ENCODE measurements around the gene APBB2.

The APBB2 gene

DNA sequence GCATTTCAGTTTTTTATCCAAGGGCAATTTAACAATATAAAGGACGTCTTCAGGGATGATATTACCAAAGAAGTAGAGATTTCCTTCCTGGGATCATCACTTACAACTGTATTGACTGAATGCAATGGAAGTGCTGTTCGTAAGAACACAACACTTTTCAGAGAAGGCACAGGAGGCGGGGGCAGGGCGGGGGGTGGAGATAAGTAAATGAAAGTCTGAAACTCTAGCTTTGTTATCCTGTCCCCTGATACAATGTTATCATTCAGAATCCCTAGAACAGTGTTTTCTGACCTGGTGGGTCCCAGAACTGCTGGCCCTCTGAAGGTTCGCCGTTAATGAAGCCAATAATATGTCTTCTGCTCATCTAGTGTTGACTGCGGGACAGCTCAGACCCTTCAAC is 340.0 kb downstream of the APBB2 start:
- Histone ChIP-seq H3K4me3 (ENCODE audit: insufficient read length, low read depth) (no peak overlapping the region), H3K27me3 (ENCODE audit: insufficient read depth, insufficient read length) (no peaks in the 10 kb centered on the region), H3K9me3 (ENCODE audit: insufficient read depth, low read length) (no peaks in the 10 kb centered on the region), H3K36me3 (ENCODE audit: insufficient read depth, insufficient read length, low read length) (no peaks in the 10 kb centered on the region), H3K4me1 (ENCODE audit: insufficient read depth, insufficient read length) (peaks cover 3% of the 10 kb centered on the region), H3K9ac (ENCODE audit: insufficient read length, low read depth) (no peak overlapping the region)
- TF ChIP-seq YY1 (IDR thresholded peaks at IDR 0.05; ENCODE audit: insufficient read depth, insufficient read length) (no peak), SUZ12 (IDR thresholded peaks at IDR 0.05; ENCODE audit: extremely low read depth, insufficient read depth, insufficient read length) (no peak)
- no peak for DNase-seq (ENCODE audit: low read depth, low spot score)

GRCh38 chr4:40871695-40872250 is 342.6 kb downstream of the APBB2 start:
- Histone ChIP-seq H3K9me3 (ENCODE audit: insufficient read depth, low read length) (no peaks in the 10 kb centered on the region), H3K27me3 (ENCODE audit: insufficient read depth, insufficient read length) (no peaks in the 10 kb centered on the region), H3K4me1 (ENCODE audit: insufficient read depth, insufficient read length) (peaks cover 3% of the 10 kb centered on the region), H3K9ac (ENCODE audit: insufficient read length, low read depth) (no peak overlapping the region), H3K36me3 (ENCODE audit: insufficient read depth, insufficient read length, low read length) (no peaks in the 10 kb centered on the region), H3K4me3 (ENCODE audit: insufficient read length, low read depth) (no peak overlapping the region)
- DNase-seq (ENCODE audit: low read depth, low spot score): no peak
- TF ChIP-seq YY1 (IDR thresholded peaks at IDR 0.05; ENCODE audit: insufficient read depth, insufficient read length): no peak
- TF ChIP-seq SUZ12 (IDR thresholded peaks at IDR 0.05; ENCODE audit: extremely low read depth, insufficient read depth, insufficient read length): no peak

GRCh38 chr4:40870150-40870549 is 344.2 kb downstream of the APBB2 start:
- Histone ChIP-seq H3K27me3 (ENCODE audit: insufficient read depth, insufficient read length) (no peaks in the 10 kb centered on the region), H3K9me3 (ENCODE audit: insufficient read depth, low read length) (no peaks in the 10 kb centered on the region)
- no peak for TF ChIP-seq ZNF274 (IDR thresholded peaks at IDR 0.05; ENCODE audit: low read depth, low read length)
- TF ChIP-seq YY1 (IDR thresholded peaks at IDR 0.05; ENCODE audit: insufficient read depth, insufficient read length): no peak
- no peak for TF ChIP-seq SUZ12 (IDR thresholded peaks at IDR 0.05; ENCODE audit: extremely low read depth, insufficient read depth, insufficient read length)

DNA sequence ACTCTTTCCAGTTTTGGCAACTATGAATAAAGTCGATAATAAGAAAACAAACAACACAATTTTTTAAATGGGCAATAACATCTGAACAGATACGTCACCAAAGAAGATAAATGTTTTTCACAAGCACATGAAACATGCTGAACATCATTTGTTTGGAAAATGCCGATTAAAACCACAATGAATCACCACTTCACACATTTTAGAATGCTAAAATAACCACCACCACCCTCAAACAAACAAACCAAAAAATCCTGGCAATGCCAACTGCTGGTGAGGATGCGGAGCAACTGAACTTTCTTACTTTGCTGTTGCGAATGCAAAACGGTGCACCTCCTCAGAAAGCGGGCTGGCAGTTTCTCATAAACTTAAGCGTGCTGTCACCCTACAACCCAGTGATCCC is 348.6 kb downstream of the APBB2 start:
- H3K4me1 ChIP-seq (ENCODE audit: insufficient read depth, insufficient read length): no peaks in the 10 kb centered on the region
- H3K4me3 ChIP-seq (ENCODE audit: insufficient read length, low read depth): no peak overlapping the region
- no peak for DNase-seq (ENCODE audit: low read depth, low spot score)
- H3K9me3 ChIP-seq (ENCODE audit: insufficient read depth, low read length): no peaks in the 10 kb centered on the region
- H3K27me3 ChIP-seq (ENCODE audit: insufficient read depth, insufficient read length): no peaks in the 10 kb centered on the region
- no peaks in the 10 kb centered on the region for H3K36me3 ChIP-seq (ENCODE audit: insufficient read depth, insufficient read length, low read length)
- no peak for TF ChIP-seq ZNF274 (IDR thresholded peaks at IDR 0.05; ENCODE audit: low read depth, low read length)
- TF ChIP-seq SUZ12 (IDR thresholded peaks at IDR 0.05; ENCODE audit: extremely low read depth, insufficient read depth, insufficient read length): no peak
- TF ChIP-seq YY1 (IDR thresholded peaks at IDR 0.05; ENCODE audit: insufficient read depth, insufficient read length): no peak
- H3K9ac ChIP-seq (ENCODE audit: insufficient read length, low read depth): no peak overlapping the region

More at GRCh38 chr4:40870150-40870549, 344.2 kb downstream of the APBB2 start:
- Histone ChIP-seq H3K4me3 (ENCODE audit: insufficient read length, low read depth) (no peak overlapping the region), H3K9ac (ENCODE audit: insufficient read length, low read depth) (no peak overlapping the region), H3K36me3 (ENCODE audit: insufficient read depth, insufficient read length, low read length) (no peaks in the 10 kb centered on the region), H3K4me1 (ENCODE audit: insufficient read depth, insufficient read length) (peaks cover 3% of the 10 kb centered on the region)
- DNase-seq (ENCODE audit: low read depth, low spot score): no peak

- H3K9me3 ChIP-seq (ENCODE audit: insufficient read depth, low read length): no peaks in the 10 kb centered on the region
- no peaks in the 10 kb centered on the region for H3K4me1 ChIP-seq (ENCODE audit: insufficient read depth, insufficient read length)
- H3K36me3 ChIP-seq (ENCODE audit: insufficient read depth, insufficient read length, low read length): no peaks in the 10 kb centered on the region
- no peak for TF ChIP-seq YY1 (IDR thresholded peaks at IDR 0.05; ENCODE audit: insufficient read depth, insufficient read length)
- TF ChIP-seq ZNF274 (IDR thresholded peaks at IDR 0.05; ENCODE audit: low read depth, low read length): no peak
- no peak for TF ChIP-seq SUZ12 (IDR thresholded peaks at IDR 0.05; ENCODE audit: extremely low read depth, insufficient read depth, insufficient read length)
- DNase-seq (ENCODE audit: low read depth, low spot score): no peak
- no peak overlapping the region for H3K9ac ChIP-seq (ENCODE audit: insufficient read length, low read depth)
- H3K4me3 ChIP-seq (ENCODE audit: insufficient read length, low read depth): no peak overlapping the region
- no peaks in the 10 kb centered on the region for H3K27me3 ChIP-seq (ENCODE audit: insufficient read depth, insufficient read length)
Observed at GRCh38 chr4:40864531-40864930, 349.8 kb downstream of the APBB2 start.

GRCh38 chr4:40858962-40859361 is 355.4 kb downstream of the APBB2 start:
- TF ChIP-seq SUZ12 (IDR thresholded peaks at IDR 0.05; ENCODE audit: extremely low read depth, insufficient read depth, insufficient read length): no peak
- no peak for TF ChIP-seq ZNF274 (IDR thresholded peaks at IDR 0.05; ENCODE audit: low read depth, low read length)
- no peak for TF ChIP-seq YY1 (IDR thresholded peaks at IDR 0.05; ENCODE audit: insufficient read depth, insufficient read length)
- DNase-seq (ENCODE audit: low read depth, low spot score): no peak
- Histone ChIP-seq H3K27me3 (ENCODE audit: insufficient read depth, insufficient read length) (no peaks in the 10 kb centered on the region), H3K4me3 (ENCODE audit: insufficient read length, low read depth) (no peak overlapping the region), H3K4me1 (ENCODE audit: insufficient read depth, insufficient read length) (no peaks in the 10 kb centered on the region), H3K9ac (ENCODE audit: insufficient read length, low read depth) (no peak overlapping the region), H3K9me3 (ENCODE audit: insufficient read depth, low read length) (no peaks in the 10 kb centered on the region), H3K36me3 (ENCODE audit: insufficient read depth, insufficient read length, low read length) (peaks cover 5% of the 10 kb centered on the region)

DNA sequence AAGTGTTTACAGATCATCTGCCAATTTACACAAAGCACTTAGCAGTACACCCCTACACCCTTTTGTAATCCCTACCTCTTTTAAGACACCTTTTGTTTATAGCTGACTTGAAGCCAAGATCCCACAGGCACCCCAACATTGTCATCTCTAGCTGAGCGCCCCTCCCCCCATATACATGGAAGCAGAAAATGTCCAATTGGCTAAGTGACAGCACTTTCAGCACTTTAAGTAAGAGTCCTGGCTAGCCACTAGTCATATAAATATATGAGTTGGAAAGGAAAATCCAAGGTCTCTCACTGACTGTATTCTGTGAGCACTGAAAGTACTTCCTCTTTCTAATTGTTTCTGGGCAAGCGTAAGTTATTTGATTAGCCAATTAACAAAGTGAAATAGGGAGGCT is 356.4 kb downstream of the APBB2 start:
- no peak for DNase-seq (ENCODE audit: low read depth, low spot score)
- Histone ChIP-seq H3K9me3 (ENCODE audit: insufficient read depth, low read length) (no peaks in the 10 kb centered on the region), H3K36me3 (ENCODE audit: insufficient read depth, insufficient read length, low read length) (peaks cover 11% of the 10 kb centered on the region), H3K4me1 (ENCODE audit: insufficient read depth, insufficient read length) (no peaks in the 10 kb centered on the region), H3K9ac (ENCODE audit: insufficient read length, low read depth) (no peak overlapping the region), H3K4me3 (ENCODE audit: insufficient read length, low read depth) (no peak overlapping the region), H3K27me3 (ENCODE audit: insufficient read depth, insufficient read length) (no peaks in the 10 kb centered on the region)
- TF ChIP-seq YY1 (IDR thresholded peaks at IDR 0.05; ENCODE audit: insufficient read depth, insufficient read length) (no peak), SUZ12 (IDR thresholded peaks at IDR 0.05; ENCODE audit: extremely low read depth, insufficient read depth, insufficient read length) (no peak), ZNF274 (IDR thresholded peaks at IDR 0.05; ENCODE audit: low read depth, low read length) (no peak)
